ENCODE measurements around the gene IMPG2. TPM values are rescaled to one million over a fixed set of nuclear protein-coding genes. Genes with fewer than 3 reads are reported as not detected.

IMPG2 gene
- total and polyA plus RNA-seq, 2 donors (not counting 1 experiment from before 2014, with no cell fraction given) = 0.21 to 0.44 TPM

DNA sequence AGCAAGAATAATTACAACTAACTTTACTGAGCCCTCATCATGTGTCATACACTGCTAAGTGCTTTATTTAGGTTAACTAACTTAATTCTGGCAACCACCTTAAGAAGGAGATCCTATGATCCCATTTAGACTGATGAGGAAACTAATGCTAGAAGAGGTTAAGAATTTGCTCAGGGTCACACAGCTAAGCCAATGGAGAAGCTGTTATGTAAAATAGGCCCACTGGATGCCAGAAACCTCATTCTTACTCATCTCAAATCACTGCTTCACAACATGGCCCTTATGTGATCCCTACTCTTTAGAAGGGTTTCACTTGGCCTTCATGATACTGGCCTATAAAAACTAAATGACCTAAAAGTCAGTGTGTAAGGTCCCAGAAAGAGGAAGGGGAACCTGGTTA lies 41.2 kb downstream of the IMPG2 start:
- H3K4me1 Mint-ChIP-seq = no peaks in the 10 kb centered on the region
- POLR2A ChIA-PET = no interaction called here
- no peaks in the 10 kb centered on the region for H3K9me3 Mint-ChIP-seq (ENCODE audit: insufficient read depth)
- CTCF ChIA-PET = no interaction called here
- no peaks in the 10 kb centered on the region for H3K36me3 ChIP-seq (replicated peaks in 1 of 2; ENCODE audit: control extremely low read depth in 1 of 2, control insufficient read depth in 1 of 2, extremely low read depth in 1 of 2, insufficient read depth in 2 of 2, low read length in 1 of 2)
- no peak overlapping the region for H3K27ac Mint-ChIP-seq
- no peaks in the 10 kb centered on the region for H4K20me1 ChIP-seq (ENCODE audit: control insufficient read depth, insufficient read depth, low read length, poor library complexity, severe bottlenecking)
- no peak overlapping the region for H3K9ac ChIP-seq (ENCODE audit: low read length)
- H3K27me3 ChIP-seq (replicated peaks in 1 of 4; ENCODE audit: control extremely low read depth in 1 of 4, control insufficient read depth in 3 of 4, insufficient read depth in 4 of 4, low read length in 3 of 4) = no peaks in the 10 kb centered on the region
- intact Hi-C loops (cut with micrococcal nuclease) = no loop called here
- no peak overlapping the region for H3K27ac ChIP-seq (ENCODE audit: low read length in 2 of 2)
- H3K4me2 ChIP-seq (replicated peaks; ENCODE audit: low read depth, low read length, poor library complexity, severe bottlenecking) = no peak overlapping the region
- no peak for DNase-seq
- no peaks in the 10 kb centered on the region for H3K4me1 ChIP-seq (ENCODE audit: control insufficient read depth in 2 of 2, insufficient read depth in 2 of 2, low read length in 2 of 2)
- no peaks in the 10 kb centered on the region for H3K27me3 Mint-ChIP-seq
- no peak for ATAC-seq (ENCODE audit: low read depth)
- TF ChIP-seq, protein P1, sequence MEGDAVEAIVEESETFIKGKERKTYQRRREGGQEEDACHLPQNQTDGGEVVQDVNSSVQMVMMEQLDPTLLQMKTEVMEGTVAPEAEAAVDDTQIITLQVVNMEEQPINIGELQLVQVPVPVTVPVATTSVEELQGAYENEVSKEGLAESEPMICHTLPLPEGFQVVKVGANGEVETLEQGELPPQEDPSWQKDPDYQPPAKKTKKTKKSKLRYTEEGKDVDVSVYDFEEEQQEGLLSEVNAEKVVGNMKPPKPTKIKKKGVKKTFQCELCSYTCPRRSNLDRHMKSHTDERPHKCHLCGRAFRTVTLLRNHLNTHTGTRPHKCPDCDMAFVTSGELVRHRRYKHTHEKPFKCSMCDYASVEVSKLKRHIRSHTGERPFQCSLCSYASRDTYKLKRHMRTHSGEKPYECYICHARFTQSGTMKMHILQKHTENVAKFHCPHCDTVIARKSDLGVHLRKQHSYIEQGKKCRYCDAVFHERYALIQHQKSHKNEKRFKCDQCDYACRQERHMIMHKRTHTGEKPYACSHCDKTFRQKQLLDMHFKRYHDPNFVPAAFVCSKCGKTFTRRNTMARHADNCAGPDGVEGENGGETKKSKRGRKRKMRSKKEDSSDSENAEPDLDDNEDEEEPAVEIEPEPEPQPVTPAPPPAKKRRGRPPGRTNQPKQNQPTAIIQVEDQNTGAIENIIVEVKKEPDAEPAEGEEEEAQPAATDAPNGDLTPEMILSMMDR (IDR thresholded peaks at IDR 0.05) = no peak
- no peak for TF ChIP-seq EZH2 (IDR thresholded peaks at IDR 0.05; ENCODE audit: borderline replicate concordance, insufficient read depth, low read depth, low read length, poor library complexity, severe bottlenecking)
- no peaks in the 10 kb centered on the region for H3K9me3 ChIP-seq (ENCODE audit: control extremely low read depth in 1 of 3, control insufficient read depth in 2 of 3, insufficient read depth in 1 of 3, low read length in 2 of 3)
- no peak overlapping the region for H3K4me3 ChIP-seq (ENCODE audit: control extremely low read depth in 1 of 5, extremely low read depth in 1 of 5, insufficient read depth in 1 of 5, low read depth in 2 of 5, low read length in 4 of 5)
- H3K4me3 Mint-ChIP-seq = no peak overlapping the region
- H2AFZ ChIP-seq (ENCODE audit: insufficient read depth, low read depth, low read length, poor library complexity, severe bottlenecking) = no peak overlapping the region
- H3K79me2 ChIP-seq (ENCODE audit: control insufficient read depth, insufficient read depth, low read length) = no peaks in the 10 kb centered on the region

DNA sequence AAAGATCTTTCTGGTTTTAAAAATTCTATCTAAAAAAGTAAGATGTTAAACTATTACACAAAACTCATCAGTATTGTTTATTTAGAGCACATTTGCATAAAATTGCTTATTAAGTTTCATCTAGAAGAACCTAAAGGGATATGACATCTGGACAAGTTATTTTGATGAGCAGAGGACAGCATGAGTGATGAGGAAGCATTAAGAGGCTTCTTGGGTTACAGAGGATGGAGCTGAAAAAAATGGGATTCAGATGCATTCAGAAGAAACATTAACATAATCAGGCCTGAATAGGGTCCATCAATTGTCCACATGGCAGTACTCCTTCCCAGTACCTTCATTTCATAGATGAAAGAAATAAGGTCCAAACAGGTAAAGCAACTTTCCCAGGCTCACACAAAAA lies 41.6 kb downstream of the IMPG2 start:
- ChIA-PET POLR2A (no interaction called here), CTCF (no interaction called here)
- H2AFZ ChIP-seq (ENCODE audit: insufficient read depth, low read depth, low read length, poor library complexity, severe bottlenecking) = no peak overlapping the region
- H3K4me1 ChIP-seq (ENCODE audit: control insufficient read depth in 2 of 2, insufficient read depth in 2 of 2, low read length in 2 of 2) = no peaks in the 10 kb centered on the region
- no peak overlapping the region for H3K27ac ChIP-seq (ENCODE audit: low read length in 2 of 2)
- DNase-seq (no peak), ATAC-seq (ENCODE audit: low read depth) (no peak)
- no peaks in the 10 kb centered on the region for H3K36me3 ChIP-seq (replicated peaks in 1 of 2; ENCODE audit: control extremely low read depth in 1 of 2, control insufficient read depth in 1 of 2, extremely low read depth in 1 of 2, insufficient read depth in 2 of 2, low read length in 1 of 2)
- H3K4me2 ChIP-seq (replicated peaks; ENCODE audit: low read depth, low read length, poor library complexity, severe bottlenecking) = no peak overlapping the region
- H3K4me3 ChIP-seq (ENCODE audit: control extremely low read depth in 1 of 5, extremely low read depth in 1 of 5, insufficient read depth in 1 of 5, low read depth in 2 of 5, low read length in 4 of 5) = no peak overlapping the region
- H3K9ac ChIP-seq (ENCODE audit: low read length) = no peak overlapping the region
- H3K9me3 ChIP-seq (ENCODE audit: control extremely low read depth in 1 of 3, control insufficient read depth in 2 of 3, insufficient read depth in 1 of 3, low read length in 2 of 3) = no peaks in the 10 kb centered on the region
- TF ChIP-seq, protein P1 (IDR thresholded peaks at IDR 0.05) = no peak
- no peak for TF ChIP-seq EZH2 (IDR thresholded peaks at IDR 0.05; ENCODE audit: borderline replicate concordance, insufficient read depth, low read depth, low read length, poor library complexity, severe bottlenecking)
- no peaks in the 10 kb centered on the region for H3K27me3 ChIP-seq (replicated peaks in 1 of 4; ENCODE audit: control extremely low read depth in 1 of 4, control insufficient read depth in 3 of 4, insufficient read depth in 4 of 4, low read length in 3 of 4)
- H3K4me1 Mint-ChIP-seq = no peaks in the 10 kb centered on the region
- intact Hi-C loops (cut with micrococcal nuclease) = no loop called here
- H3K27ac Mint-ChIP-seq = no peak overlapping the region
- no peak overlapping the region for H3K4me3 Mint-ChIP-seq
- H4K20me1 ChIP-seq (ENCODE audit: control insufficient read depth, insufficient read depth, low read length, poor library complexity, severe bottlenecking) = no peaks in the 10 kb centered on the region
- H3K79me2 ChIP-seq (ENCODE audit: control insufficient read depth, insufficient read depth, low read length) = no peaks in the 10 kb centered on the region
- no peaks in the 10 kb centered on the region for H3K9me3 Mint-ChIP-seq (ENCODE audit: insufficient read depth)
- H3K27me3 Mint-ChIP-seq = no peaks in the 10 kb centered on the region
